ENCODE measurements around the gene UBE2I. TPM values are rescaled to one million over a fixed set of nuclear protein-coding genes. Genes with fewer than 3 reads are reported as not detected.

Gene UBE2I
- total RNA-seq, 1 donor from 2014 or later = 77.2 TPM

GRCh38 chr16:1346422-1347285 lies 37.2 kb downstream of the UBE2I start:
- intact Hi-C loops (cut with DNase I) = no loop called here
- no peak for ATAC-seq (ENCODE audit: poor library complexity)
- no peak for DNase-seq

- DNase-seq = no peak
- no peak for ATAC-seq (ENCODE audit: poor library complexity)
- intact Hi-C loops (cut with DNase I) = no loop called here
Observed at GRCh38 chr16:1347286-1347855, 37.9 kb downstream of the UBE2I start.

- ATAC-seq (ENCODE audit: poor library complexity) = no peak
- intact Hi-C loops (cut with DNase I) = no loop called here
- no peak for DNase-seq
Observed at GRCh38 chr16:1347962-1348361, 38.5 kb downstream of the UBE2I start.

- ATAC-seq (ENCODE audit: poor library complexity) (no peak), DNase-seq (no peak)
- intact Hi-C loops (cut with DNase I) = no loop called here
Observed at GRCh38 chr16:1348441-1348840, 39.0 kb downstream of the UBE2I start.

- ATAC-seq (ENCODE audit: poor library complexity) (no peak), DNase-seq (no peak)
- intact Hi-C loops (cut with DNase I) = no loop called here
Observed at GRCh38 chr16:1348926-1349325, 39.5 kb downstream of the UBE2I start.

GRCh38 chr16:1349351-1349750 lies 39.9 kb downstream of the UBE2I start:
- intact Hi-C loops (cut with DNase I) = no loop called here
- ATAC-seq (ENCODE audit: poor library complexity) (no peak), DNase-seq (no peak)

GRCh38 chr16:1349951-1350350 lies 40.5 kb downstream of the UBE2I start:
- no peak for DNase-seq
- ATAC-seq (ENCODE audit: poor library complexity) = no peak
- intact Hi-C loops (cut with DNase I) = no loop called here

GRCh38 chr16:1350691-1351090 lies 41.3 kb downstream of the UBE2I start:
- intact Hi-C loops (cut with DNase I) = no loop called here
- ATAC-seq (ENCODE audit: poor library complexity) (no peak), DNase-seq (no peak)

- DNase-seq = no peak
- ATAC-seq (ENCODE audit: poor library complexity) = peak; percentile 2
- intact Hi-C loops (cut with DNase I) = no loop called here
Observed at GRCh38 chr16:1351215-1351581, 41.8 kb downstream of the UBE2I start.

GRCh38 chr16:1351582-1352362 lies 42.3 kb downstream of the UBE2I start, which contains the start of the genes GNPTG and TSR3:
TSS of gene GNPTG (plus strand) at chr16:1351931. CDS start at chr16:1351966, 35 bp downstream.
TSS of gene TSR3 (minus strand) at chr16:1351878. CDS start at chr16:1351804, 74 bp downstream.
- intact Hi-C loops (cut with DNase I) = no loop called here

GRCh38 chr16:1354815-1355540 lies 45.5 kb downstream of the UBE2I start:
- intact Hi-C loops (cut with DNase I) = no loop called here
- DNase-seq = no peak
- no peak for ATAC-seq (ENCODE audit: poor library complexity)

More at GRCh38 chr16:1351582-1352362, 42.3 kb downstream of the UBE2I start, which contains the start of the genes GNPTG and TSR3:
- ATAC-seq (ENCODE audit: poor library complexity) = peak; percentile 86
- DNase-seq = peak; percentile 93

- intact Hi-C loops (cut with DNase I) = no loop called here
- ATAC-seq (ENCODE audit: poor library complexity) (no peak), DNase-seq (no peak)
Observed at GRCh38 chr16:1355591-1355990, 46.2 kb downstream of the UBE2I start.

- intact Hi-C loops (cut with DNase I) = no loop called here
- ATAC-seq (ENCODE audit: poor library complexity) (no peak), DNase-seq (no peak)
Observed at GRCh38 chr16:1356061-1356900, 46.8 kb downstream of the UBE2I start.

GRCh38 chr16:1357906-1358566 lies 48.6 kb downstream of the UBE2I start:
- intact Hi-C loops (cut with DNase I) = no loop called here
- no peak for DNase-seq
- no peak for ATAC-seq (ENCODE audit: poor library complexity)

- no peak for ATAC-seq (ENCODE audit: poor library complexity)
- DNase-seq = no peak
- intact Hi-C loops (cut with DNase I) = no loop called here
Observed at GRCh38 chr16:1361685-1362360, 52.4 kb downstream of the UBE2I start.

- DNase-seq = no peak
- no peak for ATAC-seq (ENCODE audit: poor library complexity)
- intact Hi-C loops (cut with DNase I) = no loop called here
Observed at GRCh38 chr16:1362807-1363206, 53.4 kb downstream of the UBE2I start.

- ATAC-seq (ENCODE audit: poor library complexity) = peak; percentile 79
- peak; percentile 76 for DNase-seq
- intact Hi-C loops (cut with DNase I) = no loop called here
Observed at GRCh38 chr16:1363501-1364041, 54.1 kb downstream of the UBE2I start.
